Measurements from ENCODE around the gene FEZF1.

DNA sequence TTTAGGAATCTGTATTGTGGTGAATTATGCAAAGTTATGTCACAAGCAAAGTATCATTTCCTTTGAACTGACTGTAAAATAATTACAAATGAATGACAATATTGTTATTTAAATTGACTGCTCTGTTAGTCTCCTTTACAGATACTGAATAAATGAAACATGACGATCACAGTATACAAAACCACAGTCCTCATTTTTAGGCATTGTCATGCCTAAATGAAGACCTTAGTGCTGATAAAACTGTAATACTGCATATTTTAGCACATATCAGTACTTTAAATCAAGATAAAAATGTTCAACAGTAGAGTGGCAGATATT is 39.7 kb upstream of the FEZF1 start:
- TF ChIP-seq CTCF (conservative IDR thresholded peaks at IDR 0.05; ENCODE audit: low read depth, low read length) (no peak), CEBPB (IDR thresholded peaks at IDR 0.05; ENCODE audit: low read depth, low read length) (no peak), NFE2L2 (IDR thresholded peaks at IDR 0.05; ENCODE audit: low read depth, low read length) (no peak), SMC3 (IDR thresholded peaks at IDR 0.05; ENCODE audit: low read depth, low read length) (no peak), FOS (IDR thresholded peaks at IDR 0.05; ENCODE audit: low read depth, low read length) (no peak), RAD21 (IDR thresholded peaks at IDR 0.05; ENCODE audit: low read length) (no peak), MXI1 (IDR thresholded peaks at IDR 0.05; ENCODE audit: borderline replicate concordance, low read depth, low read length) (no peak), POLR2A (IDR thresholded peaks at IDR 0.05; ENCODE audit: low read depth, low read length) (no peak), BHLHE40 (IDR thresholded peaks at IDR 0.05; ENCODE audit: low read depth, low read length) (no peak), RFX5 (IDR thresholded peaks at IDR 0.05; ENCODE audit: low read depth, low read length) (no peak)

Measured in IMR-90 (cell line).